Measurements from ENCODE around the gene MAP3K12. TPM values are rescaled to one million over a fixed set of nuclear protein-coding genes. Genes with fewer than 3 reads are reported as not detected.

MAP3K12 gene
- total and polyA plus RNA-seq, 2 donors (not counting 1 experiment from before 2014, with no cell fraction given): 31.6 to 40.8 TPM

GRCh38 chr12:53474077-53474476 is 25.2 kb downstream of the MAP3K12 start:
- no peaks in the 10 kb centered on the region for H3K27me3 ChIP-seq (ENCODE audit: control insufficient read depth, insufficient read depth, low read length)
- H3K4me2 ChIP-seq (ENCODE audit: extremely low read depth, insufficient read depth, low read length): no peak overlapping the region
- H3K9me3 ChIP-seq (ENCODE audit: control insufficient read depth, insufficient read depth, low read depth, low read length): no peaks in the 10 kb centered on the region
- peaks cover 6% of the 10 kb centered on the region for H3K4me1 ChIP-seq (ENCODE audit: control insufficient read depth, extremely low read depth, insufficient read depth, low read length)
- H2AFZ ChIP-seq (ENCODE audit: low read length): no peak overlapping the region
- H3K27ac ChIP-seq (ENCODE audit: insufficient read depth, low read length): no peak overlapping the region
- peaks cover 1% of the 10 kb centered on the region for H4K20me1 ChIP-seq (ENCODE audit: control insufficient read depth, extremely low read depth, insufficient read depth, low read length)
- no peak for TF ChIP-seq EZH2 (IDR thresholded peaks at IDR 0.05; ENCODE audit: low read length, missing control alignments)
- no peak overlapping the region for H3K4me3 ChIP-seq (replicated peaks in 1 of 4; ENCODE audit: control extremely low read depth in 1 of 4, insufficient read depth in 1 of 4, low read depth in 3 of 4, low read length in 4 of 4)
- H3K9ac ChIP-seq (ENCODE audit: insufficient read depth, low read length): no peak overlapping the region
- no peak for DNase-seq (ENCODE audit: low read depth in 2 of 2)
- peaks cover 12% of the 10 kb centered on the region for H3K36me3 ChIP-seq (ENCODE audit: control insufficient read depth, insufficient read depth, low read length)
- peaks cover 62% of the 10 kb centered on the region for H3K79me2 ChIP-seq (ENCODE audit: control insufficient read depth, insufficient read depth, low read length)

DNA sequence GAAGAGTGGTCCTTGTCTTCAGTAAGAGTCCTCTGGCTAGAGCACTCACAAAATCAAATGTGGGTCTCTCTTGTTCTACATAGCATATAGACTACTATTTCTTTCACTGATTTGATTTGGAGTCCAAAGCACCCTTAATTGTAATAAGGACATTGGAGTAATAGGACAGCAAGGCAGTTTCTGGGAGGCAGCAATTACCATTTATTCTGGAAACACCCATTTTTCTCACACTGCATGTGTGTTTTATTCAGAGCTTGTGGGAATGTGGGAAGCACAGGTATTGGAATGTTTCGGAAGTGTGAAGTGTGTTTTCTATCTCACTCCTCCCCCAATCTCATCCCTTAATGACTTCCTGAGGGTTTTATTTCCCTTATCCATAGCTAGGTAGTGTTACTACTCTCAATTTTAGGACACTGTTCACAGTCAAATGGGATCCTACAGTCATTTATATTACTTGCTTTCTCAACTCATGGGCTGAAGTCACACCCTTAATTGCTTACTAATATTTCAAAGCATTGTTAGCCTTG is 27.1 kb downstream of the MAP3K12 start:
- H3K27me3 ChIP-seq (ENCODE audit: control insufficient read depth, insufficient read depth, low read length): no peaks in the 10 kb centered on the region
- DNase-seq (ENCODE audit: low read depth in 2 of 2): no peak
- H3K27ac ChIP-seq (ENCODE audit: insufficient read depth, low read length): no peak overlapping the region
- TF ChIP-seq, protein P1, sequence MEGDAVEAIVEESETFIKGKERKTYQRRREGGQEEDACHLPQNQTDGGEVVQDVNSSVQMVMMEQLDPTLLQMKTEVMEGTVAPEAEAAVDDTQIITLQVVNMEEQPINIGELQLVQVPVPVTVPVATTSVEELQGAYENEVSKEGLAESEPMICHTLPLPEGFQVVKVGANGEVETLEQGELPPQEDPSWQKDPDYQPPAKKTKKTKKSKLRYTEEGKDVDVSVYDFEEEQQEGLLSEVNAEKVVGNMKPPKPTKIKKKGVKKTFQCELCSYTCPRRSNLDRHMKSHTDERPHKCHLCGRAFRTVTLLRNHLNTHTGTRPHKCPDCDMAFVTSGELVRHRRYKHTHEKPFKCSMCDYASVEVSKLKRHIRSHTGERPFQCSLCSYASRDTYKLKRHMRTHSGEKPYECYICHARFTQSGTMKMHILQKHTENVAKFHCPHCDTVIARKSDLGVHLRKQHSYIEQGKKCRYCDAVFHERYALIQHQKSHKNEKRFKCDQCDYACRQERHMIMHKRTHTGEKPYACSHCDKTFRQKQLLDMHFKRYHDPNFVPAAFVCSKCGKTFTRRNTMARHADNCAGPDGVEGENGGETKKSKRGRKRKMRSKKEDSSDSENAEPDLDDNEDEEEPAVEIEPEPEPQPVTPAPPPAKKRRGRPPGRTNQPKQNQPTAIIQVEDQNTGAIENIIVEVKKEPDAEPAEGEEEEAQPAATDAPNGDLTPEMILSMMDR (conservative IDR thresholded peaks at IDR 0.05 in 1 of 2, IDR thresholded peaks at IDR 0.05 in 1 of 2; ENCODE audit: low read depth in 1 of 2, low read length in 2 of 2): no peak
- TF ChIP-seq EZH2 (IDR thresholded peaks at IDR 0.05; ENCODE audit: low read length, missing control alignments): no peak
- peaks cover 71% of the 10 kb centered on the region for H3K79me2 ChIP-seq (ENCODE audit: control insufficient read depth, insufficient read depth, low read length)
- H3K9ac ChIP-seq (ENCODE audit: insufficient read depth, low read length): no peak overlapping the region
- H3K9me3 ChIP-seq (ENCODE audit: control insufficient read depth, insufficient read depth, low read depth, low read length): no peaks in the 10 kb centered on the region
- H3K36me3 ChIP-seq (ENCODE audit: control insufficient read depth, insufficient read depth, low read length): peaks cover 20% of the 10 kb centered on the region
- H2AFZ ChIP-seq (ENCODE audit: low read length): no peak overlapping the region
- H4K20me1 ChIP-seq (ENCODE audit: control insufficient read depth, extremely low read depth, insufficient read depth, low read length): peaks cover 1% of the 10 kb centered on the region
- H3K4me2 ChIP-seq (ENCODE audit: extremely low read depth, insufficient read depth, low read length): no peak overlapping the region
- H3K4me3 ChIP-seq (replicated peaks in 1 of 4; ENCODE audit: control extremely low read depth in 1 of 4, insufficient read depth in 1 of 4, low read depth in 3 of 4, low read length in 4 of 4): no peak overlapping the region
- H3K4me1 ChIP-seq (ENCODE audit: control insufficient read depth, extremely low read depth, insufficient read depth, low read length): peaks cover 4% of the 10 kb centered on the region

- Histone ChIP-seq H3K9me3 (ENCODE audit: control insufficient read depth, insufficient read depth, low read depth, low read length) (no peaks in the 10 kb centered on the region), H3K4me1 (ENCODE audit: control insufficient read depth, extremely low read depth, insufficient read depth, low read length) (no peaks in the 10 kb centered on the region), H2AFZ (ENCODE audit: low read length) (no peak overlapping the region), H3K9ac (ENCODE audit: insufficient read depth, low read length) (no peak overlapping the region), H3K27ac (ENCODE audit: insufficient read depth, low read length) (no peak overlapping the region), H3K4me2 (ENCODE audit: extremely low read depth, insufficient read depth, low read length) (no peak overlapping the region), H3K36me3 (ENCODE audit: control insufficient read depth, insufficient read depth, low read length) (peaks cover 34% of the 10 kb centered on the region), H4K20me1 (ENCODE audit: control insufficient read depth, extremely low read depth, insufficient read depth, low read length) (no peaks in the 10 kb centered on the region), H3K79me2 (ENCODE audit: control insufficient read depth, insufficient read depth, low read length) (peaks cover 69% of the 10 kb centered on the region), H3K4me3 (replicated peaks in 1 of 4; ENCODE audit: control extremely low read depth in 1 of 4, insufficient read depth in 1 of 4, low read depth in 3 of 4, low read length in 4 of 4) (no peak overlapping the region), H3K27me3 (ENCODE audit: control insufficient read depth, insufficient read depth, low read length) (no peaks in the 10 kb centered on the region)
- TF ChIP-seq, protein P1 (conservative IDR thresholded peaks at IDR 0.05 in 1 of 2, IDR thresholded peaks at IDR 0.05 in 1 of 2; ENCODE audit: low read depth in 1 of 2, low read length in 2 of 2): no peak
- no peak for TF ChIP-seq EZH2 (IDR thresholded peaks at IDR 0.05; ENCODE audit: low read length, missing control alignments)
- no peak for DNase-seq (ENCODE audit: low read depth in 2 of 2)
Measured at GRCh38 chr12:53468282-53468681, 31.0 kb downstream of the MAP3K12 start.

All from fibroblast of lung (primary cell).